ENCODE results near the gene FKBP1B.
A peak's percentile ranks its signal among the peaks of the same experiment; 100 is the strongest.

The FKBP1B gene

DNA sequence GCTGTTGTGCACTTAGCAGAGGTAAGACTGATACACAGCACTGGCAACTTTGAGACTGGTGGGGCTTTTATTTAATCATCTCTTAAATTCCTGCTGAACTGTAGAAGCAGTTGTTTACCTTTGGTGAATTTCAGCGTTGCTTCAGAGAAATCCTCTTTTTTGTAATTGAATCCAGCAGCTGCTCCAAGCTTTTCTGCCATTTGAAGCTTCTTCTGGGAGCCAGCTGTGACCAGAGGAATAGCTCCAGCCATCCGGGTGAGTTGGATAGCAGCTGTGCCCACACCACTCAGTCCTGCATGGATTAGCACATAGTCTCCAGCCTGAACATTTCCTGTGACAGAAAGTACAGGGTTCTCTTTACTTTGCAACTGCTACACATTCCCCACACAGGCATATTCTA lies 31.2 kb downstream of the FKBP1B start:
- TF ChIP-seq, protein P1, sequence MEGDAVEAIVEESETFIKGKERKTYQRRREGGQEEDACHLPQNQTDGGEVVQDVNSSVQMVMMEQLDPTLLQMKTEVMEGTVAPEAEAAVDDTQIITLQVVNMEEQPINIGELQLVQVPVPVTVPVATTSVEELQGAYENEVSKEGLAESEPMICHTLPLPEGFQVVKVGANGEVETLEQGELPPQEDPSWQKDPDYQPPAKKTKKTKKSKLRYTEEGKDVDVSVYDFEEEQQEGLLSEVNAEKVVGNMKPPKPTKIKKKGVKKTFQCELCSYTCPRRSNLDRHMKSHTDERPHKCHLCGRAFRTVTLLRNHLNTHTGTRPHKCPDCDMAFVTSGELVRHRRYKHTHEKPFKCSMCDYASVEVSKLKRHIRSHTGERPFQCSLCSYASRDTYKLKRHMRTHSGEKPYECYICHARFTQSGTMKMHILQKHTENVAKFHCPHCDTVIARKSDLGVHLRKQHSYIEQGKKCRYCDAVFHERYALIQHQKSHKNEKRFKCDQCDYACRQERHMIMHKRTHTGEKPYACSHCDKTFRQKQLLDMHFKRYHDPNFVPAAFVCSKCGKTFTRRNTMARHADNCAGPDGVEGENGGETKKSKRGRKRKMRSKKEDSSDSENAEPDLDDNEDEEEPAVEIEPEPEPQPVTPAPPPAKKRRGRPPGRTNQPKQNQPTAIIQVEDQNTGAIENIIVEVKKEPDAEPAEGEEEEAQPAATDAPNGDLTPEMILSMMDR (IDR thresholded peaks at IDR 0.05) = no peak
- peak; percentile 19 for DNase-seq (ENCODE audit: low spot score)
- no peak overlapping the region for H3K4me3 ChIP-seq
- no peak overlapping the region for H3K27ac ChIP-seq

DNA sequence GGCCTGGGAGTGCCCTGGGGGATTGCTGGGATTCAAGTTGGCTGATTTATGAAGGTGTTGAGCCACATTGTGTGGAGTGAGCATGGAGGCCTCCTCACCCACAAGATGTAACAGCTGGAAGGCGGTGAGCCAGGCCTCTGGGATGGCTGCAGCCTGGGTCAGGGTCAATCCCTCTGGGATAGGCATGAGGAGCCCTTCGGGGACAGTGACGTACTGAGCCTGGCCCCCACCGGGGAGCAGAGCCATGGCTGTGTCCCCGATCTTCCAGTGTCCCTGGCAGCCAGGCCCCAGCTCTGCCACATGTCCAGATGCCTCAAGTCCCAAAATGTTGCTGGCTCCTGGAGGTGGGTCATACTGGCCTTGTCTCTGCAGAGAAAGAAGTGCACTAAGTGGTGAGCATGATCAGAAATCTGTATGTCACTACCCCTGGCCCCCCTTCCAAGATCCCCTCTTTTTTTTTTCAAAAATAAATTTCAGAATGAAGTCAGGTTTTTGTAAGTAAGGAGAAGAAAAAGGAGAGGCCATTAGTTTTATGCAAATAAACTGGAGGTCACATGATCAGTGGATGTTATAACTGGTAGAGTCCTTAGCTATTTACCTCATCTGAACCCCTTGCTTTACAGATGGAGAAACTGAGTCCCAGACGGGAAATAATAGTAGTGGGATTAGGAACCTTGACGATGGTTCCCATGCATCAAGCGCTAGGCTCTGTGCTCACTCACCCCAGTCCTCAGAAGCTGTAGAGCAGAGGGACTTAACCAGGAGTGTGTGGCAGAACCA lies 33.4 kb downstream of the FKBP1B start:
- TF ChIP-seq, protein P1 (IDR thresholded peaks at IDR 0.05) = no peak
- peak; percentile 62 for DNase-seq (ENCODE audit: low spot score)
- H3K27ac ChIP-seq = peak overlapping the region; percentile 81 to 97
- H3K4me3 ChIP-seq = peak overlapping the region; percentile 81

DNA sequence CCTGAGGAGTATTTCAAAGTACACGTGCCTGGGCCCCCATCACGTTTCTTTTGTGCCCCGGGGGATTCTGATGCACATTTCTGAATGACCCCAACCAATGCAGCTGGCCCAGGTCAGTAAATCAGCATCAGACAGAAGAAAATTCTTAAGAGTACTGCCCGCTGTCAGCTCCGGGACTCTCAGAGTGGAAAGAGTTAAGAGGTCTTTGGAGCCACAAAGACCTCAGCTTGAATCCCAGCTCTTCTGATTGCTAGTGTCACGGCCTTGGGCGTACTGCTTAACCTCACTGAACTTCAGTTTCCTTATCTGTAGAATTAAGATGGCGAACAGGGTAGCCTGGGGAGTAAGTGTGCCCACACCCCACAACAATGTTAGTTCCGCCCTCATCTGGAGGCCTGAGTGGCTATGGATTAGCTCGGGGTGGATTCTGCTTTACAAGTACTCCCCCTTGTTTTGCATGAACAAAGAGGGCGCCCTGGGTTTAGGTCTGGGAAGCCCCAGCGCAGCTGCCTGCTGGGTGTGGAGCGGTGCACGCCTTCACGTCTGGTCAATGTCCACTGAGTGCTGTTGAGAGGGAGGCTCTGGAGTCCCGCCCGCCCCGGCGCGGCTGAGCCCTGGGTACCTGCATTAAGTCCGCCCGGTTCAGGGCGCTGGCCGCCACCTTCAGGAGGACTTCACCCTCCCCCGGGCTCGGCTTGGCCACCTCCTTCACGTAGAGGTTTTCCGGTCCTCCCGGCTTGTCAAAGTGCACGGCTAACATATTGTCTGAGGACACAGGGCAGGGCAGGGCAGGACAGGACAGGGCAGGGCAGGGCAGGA lies 34.2 kb downstream of the FKBP1B start:
- Histone ChIP-seq H3K27ac (peak overlapping the region; percentile 81 to 97), H3K4me3 (peak overlapping the region; percentile 81)
- TF ChIP-seq, protein P1 (IDR thresholded peaks at IDR 0.05) = no peak
- no peak for DNase-seq (ENCODE audit: low spot score)

DNA sequence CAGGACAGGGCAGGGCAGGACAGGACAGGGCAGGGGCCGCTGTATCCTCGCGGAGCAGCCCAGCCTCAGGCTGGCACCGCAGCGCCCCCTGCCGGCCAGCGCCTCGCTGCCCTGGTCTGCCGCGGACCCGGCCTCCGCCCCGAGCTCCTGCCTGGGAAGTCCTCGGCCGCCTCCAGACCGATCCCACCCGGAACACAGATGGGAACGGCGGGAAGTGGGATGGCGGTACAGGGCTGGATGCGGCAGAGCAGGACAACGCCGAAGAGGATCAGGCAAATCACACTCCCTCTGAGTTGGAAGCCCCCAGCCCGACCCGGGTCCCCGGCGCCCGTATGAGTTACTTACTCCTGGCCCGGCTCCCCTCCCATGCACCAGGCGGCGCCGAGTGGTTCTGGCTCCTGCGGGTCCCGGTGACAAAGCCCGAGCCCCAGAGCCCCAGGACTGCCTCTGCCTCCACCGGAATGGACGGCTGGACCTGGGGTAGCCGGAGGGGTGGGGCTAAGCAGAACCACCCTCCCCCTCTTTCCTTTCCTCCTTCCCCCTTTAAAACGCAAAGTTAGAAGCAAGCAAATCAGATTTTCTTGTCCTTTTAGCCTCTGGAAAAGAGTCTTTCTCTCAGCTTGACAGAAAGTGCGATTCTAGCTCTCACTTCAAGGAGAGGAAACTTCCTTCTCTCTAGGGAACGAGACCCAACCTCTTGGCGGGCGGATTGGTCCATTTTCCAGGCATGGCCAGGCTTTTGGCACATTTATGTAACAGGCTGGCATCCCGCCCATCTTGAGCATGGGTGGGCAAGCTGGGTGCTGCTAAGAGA lies 35.1 kb downstream of the FKBP1B start, which contains the start of gene TP53I3:
TSS of gene TP53I3 (minus strand) at position 449 of the 814 bp plus-strand sequence. CDS start 508 bp downstream, outside the sequence.
- TF ChIP-seq, protein P1 (IDR thresholded peaks at IDR 0.05) = peak; percentile 91
- H3K27ac ChIP-seq = peak within 1 kb of the TSS; percentile 81 to 97
- peak within 1 kb of the TSS; percentile 81 for H3K4me3 ChIP-seq
- DNase-seq (ENCODE audit: low spot score) = peak; percentile 92

DNA sequence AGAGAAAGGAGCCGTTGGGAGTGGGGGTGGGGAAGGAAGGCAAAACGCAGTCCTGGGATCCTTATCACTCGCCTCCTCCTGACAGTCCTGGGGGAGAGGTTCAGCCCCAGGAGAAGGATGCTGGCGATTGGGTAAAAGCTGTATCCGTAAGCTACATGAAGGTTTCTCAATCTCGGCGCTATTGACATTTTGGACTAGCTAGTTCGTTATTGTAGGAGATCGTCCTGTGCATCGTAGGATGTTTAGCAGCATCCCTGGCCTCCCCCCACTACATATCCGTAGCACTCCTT lies 35.6 kb downstream of the FKBP1B start:
- H3K4me3 ChIP-seq = peak overlapping the region; percentile 81
- H3K27ac ChIP-seq = peak overlapping the region; percentile 81 to 97
- TF ChIP-seq, protein P1 (IDR thresholded peaks at IDR 0.05) = no peak
- DNase-seq (ENCODE audit: low spot score) = no peak

DNA sequence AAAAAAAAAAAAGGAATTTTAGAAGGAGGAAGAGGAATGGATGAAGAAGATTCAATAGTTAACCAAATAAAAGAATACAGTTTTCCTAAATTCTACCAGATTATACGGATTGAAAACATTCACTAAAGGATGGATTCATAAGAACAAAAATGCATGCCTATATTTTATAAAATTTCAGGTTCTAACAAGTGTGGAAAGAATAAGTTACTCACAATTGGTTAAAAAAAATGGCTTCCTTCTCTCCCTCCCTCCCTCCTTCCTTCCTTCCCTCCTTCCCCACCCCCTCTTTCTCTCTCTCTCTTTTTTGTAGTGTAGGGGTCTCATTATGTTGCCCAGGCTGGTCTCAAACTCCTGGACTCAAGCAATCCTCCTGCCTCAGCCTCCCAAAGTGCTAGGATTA lies 36.7 kb downstream of the FKBP1B start:
- DNase-seq (ENCODE audit: low spot score) = no peak
- Histone ChIP-seq H3K4me3 (no peak overlapping the region), H3K27ac (no peak overlapping the region)
- TF ChIP-seq, protein P1 (IDR thresholded peaks at IDR 0.05) = no peak

Measured in coronary artery (tissue), 2 donors.